Upper lobe of left lung (tissue), 6 donors: Measurements from ENCODE around the gene UNC79. TPM values are rescaled to one million over a fixed set of nuclear protein-coding genes. Genes with fewer than 3 reads are reported as not detected.
"Not testable (repeated sequence)": the region's sequence is repeated elsewhere in the genome, so short reads cannot be mapped to it uniquely, and the experiment has no call there.

Experiments
- ATAC-seq, 2 donors: fragments of 200-7000 bp; cut with Tn5 transposase; one replicate each; pipeline ENCODE4 v1.9.1; 2022; ENCODE audit warnings: mild to moderate bottlenecking in 2 of 2, moderate library complexity in 2 of 2; ENCODE audit not compliant: low FRiP score in 2 of 2
- DNase-seq, 2 donors: peaks; one replicate each; pipeline ENCODE4 v3.0.0-alpha.2; 2019 to 2020
- H3K27ac ChIP-seq, 4 donors: fragments of 200-600 bp; sonication (generic); one replicate each; pipeline ENCODE4 v1.5.1; 2016 to 2019
- H3K27me3 ChIP-seq, 4 donors: fragments of 200-600 bp; sonication (generic); one replicate each; pipeline ENCODE4 v1.5.1; 2017 to 2019
- H3K36me3 ChIP-seq, 4 donors: fragments of 200-600 bp; sonication (generic); one replicate each; pipeline ENCODE4 v1.5.1; 2016 to 2019
- H3K4me1 ChIP-seq, 4 donors: fragments of 200-600 bp; sonication (generic); one replicate each; pipeline ENCODE4 v1.5.1; 2018 to 2019
- H3K4me3 ChIP-seq, 4 donors: fragments of 200-600 bp; sonication (generic); one replicate each; pipeline ENCODE4 v1.5.1; 2017 to 2019; ENCODE audit warnings: mild to moderate bottlenecking in 2 of 4, moderate library complexity in 1 of 4
- H3K9me3 ChIP-seq, 4 donors: fragments of 200-600 bp; sonication (generic); one replicate each; pipeline ENCODE4 v1.5.1; 2018 to 2019
- EP300 ChIP-seq, 4 donors: sonication (generic); formaldehyde crosslinking; IDR thresholded peaks; one replicate each; pipeline ENCODE4 v1.5.1; 2017; ENCODE audit warnings: antibody characterized with exemption in 4 of 4, control low read depth in 2 of 4
- POLR2A ChIP-seq, 4 donors: fragments of 450-650 bp; IDR thresholded peaks; one replicate each; pipeline ENCODE4 v1.5.1; 2016 to 2017; ENCODE audit warnings: antibody characterized with exemption in 4 of 4, mild to moderate bottlenecking in 2 of 4
- POLR2AphosphoS5 ChIP-seq, 2 donors: sonication (generic); formaldehyde crosslinking; IDR thresholded peaks; one replicate each; pipeline ENCODE4 v1.5.1; 2017; ENCODE audit warnings: antibody characterized with exemption in 2 of 2
- WGBS, 2 donors: methylation state at CpG; one replicate each; pipeline ENCODE4 v1.1.5; 2017 to 2018; 5-methylcytosine and 5-hydroxymethylcytosine counted together
- total RNA-seq, 6 donors: library from RNA; depleted of rRNA in 4 of 6; stranded (reverse); fragments of >200 nt in 4 of 6; gene quantifications; one replicate each; pipeline versions ENCODE4 v1.1.0 to v1.2.1, GENCODE V29; 2016 to 2021
- TF ChIP-seq, protein P1 (sequence below), 6 experiments: fragments of 450-650 bp in 4 of 6; fragments of 200-600 bp in 2 of 6; sonication (generic) in 2 of 6; IDR thresholded peaks; one replicate each; pipeline ENCODE4 v1.5.1; 2016 to 2019; ENCODE audit warnings: antibody characterized with exemption in 6 of 6
- donor health status: DM: no; HTN: no; CAD: no; lungs with moderate emphysema.
- donor health status: DM: no; HTN: yes; CAD: no; lungs with severe emphysema.

The UNC79 gene
- total RNA-seq, 6 donors from 2014 or later = 0.09 to 1.0 (median 0.14) TPM

DNA sequence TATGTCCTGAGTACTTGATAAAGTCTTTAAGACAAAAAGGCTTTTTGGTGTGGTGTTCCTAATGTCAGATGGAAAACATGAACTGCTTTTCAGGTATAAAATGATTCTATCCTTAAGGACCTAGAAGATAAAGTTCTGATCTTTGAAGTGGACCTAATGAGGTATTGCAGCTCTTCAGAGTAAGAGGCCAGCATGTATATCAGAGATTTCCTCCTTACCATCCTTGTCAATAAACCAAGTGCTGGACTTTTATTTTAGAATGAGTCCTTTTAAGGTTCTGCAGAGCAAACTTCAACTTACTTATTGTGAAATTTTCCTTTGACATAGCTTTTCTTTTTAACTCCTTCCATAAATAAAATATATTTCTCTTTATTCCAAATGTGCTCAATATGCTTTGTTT lies 50.1 kb downstream of the UNC79 start:
- H3K27ac ChIP-seq = no peak overlapping the region
- ATAC-seq (no peak), DNase-seq (no peak)
- no peaks in the 10 kb centered on the region for H3K9me3 ChIP-seq
- H3K36me3 ChIP-seq = no peaks in the 10 kb centered on the region
- TF ChIP-seq POLR2A (IDR thresholded peaks at IDR 0.05) (no peak), POLR2AphosphoS5 (IDR thresholded peaks at IDR 0.05) (no peak), EP300 (IDR thresholded peaks at IDR 0.05) (no peak)
- TF ChIP-seq, protein P1, sequence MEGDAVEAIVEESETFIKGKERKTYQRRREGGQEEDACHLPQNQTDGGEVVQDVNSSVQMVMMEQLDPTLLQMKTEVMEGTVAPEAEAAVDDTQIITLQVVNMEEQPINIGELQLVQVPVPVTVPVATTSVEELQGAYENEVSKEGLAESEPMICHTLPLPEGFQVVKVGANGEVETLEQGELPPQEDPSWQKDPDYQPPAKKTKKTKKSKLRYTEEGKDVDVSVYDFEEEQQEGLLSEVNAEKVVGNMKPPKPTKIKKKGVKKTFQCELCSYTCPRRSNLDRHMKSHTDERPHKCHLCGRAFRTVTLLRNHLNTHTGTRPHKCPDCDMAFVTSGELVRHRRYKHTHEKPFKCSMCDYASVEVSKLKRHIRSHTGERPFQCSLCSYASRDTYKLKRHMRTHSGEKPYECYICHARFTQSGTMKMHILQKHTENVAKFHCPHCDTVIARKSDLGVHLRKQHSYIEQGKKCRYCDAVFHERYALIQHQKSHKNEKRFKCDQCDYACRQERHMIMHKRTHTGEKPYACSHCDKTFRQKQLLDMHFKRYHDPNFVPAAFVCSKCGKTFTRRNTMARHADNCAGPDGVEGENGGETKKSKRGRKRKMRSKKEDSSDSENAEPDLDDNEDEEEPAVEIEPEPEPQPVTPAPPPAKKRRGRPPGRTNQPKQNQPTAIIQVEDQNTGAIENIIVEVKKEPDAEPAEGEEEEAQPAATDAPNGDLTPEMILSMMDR (IDR thresholded peaks at IDR 0.05) = no peak
- H3K4me1 ChIP-seq = no peaks in the 10 kb centered on the region
- no peaks in the 10 kb centered on the region for H3K27me3 ChIP-seq
- H3K4me3 ChIP-seq = no peak overlapping the region

DNA sequence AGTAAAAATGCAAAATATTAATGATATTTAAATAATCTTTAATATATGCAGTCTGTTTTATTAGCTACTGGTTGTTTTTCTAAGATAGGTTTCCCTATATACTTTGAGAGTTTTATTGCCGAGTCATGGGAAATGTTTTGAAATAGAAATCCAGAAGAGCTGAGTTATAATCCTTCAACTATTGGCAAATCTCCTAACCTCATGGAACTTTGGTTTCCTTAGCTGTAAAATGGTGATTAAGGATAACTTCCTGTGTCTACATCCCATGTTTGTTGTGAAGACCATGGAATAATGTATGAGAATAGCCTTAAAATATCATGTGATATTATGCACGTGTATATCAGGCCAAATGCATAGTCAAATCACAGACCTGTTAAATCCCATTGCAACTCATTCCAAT lies 51.0 kb downstream of the UNC79 start:
- Histone ChIP-seq H3K27ac (no peak overlapping the region), H3K36me3 (no peaks in the 10 kb centered on the region), H3K4me1 (no peaks in the 10 kb centered on the region), H3K9me3 (no peaks in the 10 kb centered on the region), H3K4me3 (no peak overlapping the region), H3K27me3 (no peaks in the 10 kb centered on the region)
- no peak for TF ChIP-seq POLR2AphosphoS5 (IDR thresholded peaks at IDR 0.05)
- TF ChIP-seq, protein P1 (IDR thresholded peaks at IDR 0.05) = no peak
- TF ChIP-seq EP300 (IDR thresholded peaks at IDR 0.05) = no peak
- no peak for TF ChIP-seq POLR2A (IDR thresholded peaks at IDR 0.05)
- DNase-seq = no peak
- 41 to 61% methylated on average over 2 of the region's 2 CpGs for WGBS, 2 donors
- no peak for ATAC-seq

DNA sequence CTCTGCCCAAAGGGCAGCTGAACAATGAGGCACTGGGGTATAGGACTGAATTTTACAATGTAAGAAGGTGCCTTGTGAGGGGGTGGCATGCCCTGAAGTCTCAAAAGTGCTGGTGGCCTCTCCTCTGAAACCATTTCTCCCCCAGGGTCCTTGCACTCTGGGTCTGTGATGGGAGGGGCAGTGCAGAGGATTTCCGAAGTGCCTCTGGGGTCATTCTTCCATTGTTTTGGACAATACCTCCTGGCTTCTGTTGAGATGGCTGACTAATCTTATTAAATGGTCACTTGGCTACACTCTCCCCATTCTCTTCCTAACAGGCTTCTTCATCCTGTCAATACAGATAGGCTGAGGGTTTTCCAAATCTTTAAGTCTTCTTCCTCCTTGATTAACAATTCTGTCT lies 59.3 kb downstream of the UNC79 start:
- H3K4me3 ChIP-seq = no peak overlapping the region
- no peak for DNase-seq
- no peaks in the 10 kb centered on the region for H3K4me1 ChIP-seq
- no peaks in the 10 kb centered on the region for H3K27me3 ChIP-seq
- no peaks in the 10 kb centered on the region for H3K9me3 ChIP-seq
- WGBS, 2 donors = 60 to 80% methylated on average over 1 of the region's 1 CpG
- no peak for ATAC-seq
- no peak overlapping the region for H3K27ac ChIP-seq
- no peaks in the 10 kb centered on the region for H3K36me3 ChIP-seq
- TF ChIP-seq POLR2AphosphoS5 (IDR thresholded peaks at IDR 0.05) (no peak), EP300 (IDR thresholded peaks at IDR 0.05) (no peak), POLR2A (IDR thresholded peaks at IDR 0.05) (no peak)
- TF ChIP-seq, protein P1 (IDR thresholded peaks at IDR 0.05) = no peak

DNA sequence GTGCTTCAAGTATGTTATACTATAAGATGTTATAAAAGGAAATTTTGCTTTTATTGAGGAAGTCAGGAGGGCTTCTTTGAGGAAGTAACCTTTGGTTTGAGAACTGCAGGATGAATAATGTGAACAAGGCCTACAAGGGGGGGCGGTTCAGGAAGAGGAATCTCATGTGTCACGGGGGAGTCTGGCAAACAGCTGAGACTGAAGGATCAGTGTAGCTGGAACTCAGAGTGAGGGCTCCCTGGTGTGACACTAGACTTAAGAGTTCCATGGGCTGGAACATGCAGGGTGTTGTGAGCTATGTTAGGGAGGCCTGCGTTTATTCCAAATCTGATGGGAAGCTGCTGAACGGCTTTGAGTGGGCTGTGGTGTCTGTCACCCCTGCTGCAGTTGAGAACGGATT lies 62.3 kb downstream of the UNC79 start:
- ATAC-seq (peak in 1 of 2 donors; percentile 43), DNase-seq (no peak)
- Histone ChIP-seq H3K4me3 (no peak overlapping the region), H3K9me3 (no peaks in the 10 kb centered on the region), H3K27me3 (no peaks in the 10 kb centered on the region), H3K4me1 (no peaks in the 10 kb centered on the region), H3K36me3 (no peaks in the 10 kb centered on the region), H3K27ac (no peak overlapping the region)
- 64 to 65% methylated on average over 5 of the region's 5 CpGs for WGBS, 2 donors
- TF ChIP-seq, protein P1 (IDR thresholded peaks at IDR 0.05) = no peak
- TF ChIP-seq POLR2AphosphoS5 (IDR thresholded peaks at IDR 0.05) = no peak
- no peak for TF ChIP-seq EP300 (IDR thresholded peaks at IDR 0.05)
- TF ChIP-seq POLR2A (IDR thresholded peaks at IDR 0.05) = no peak

DNA sequence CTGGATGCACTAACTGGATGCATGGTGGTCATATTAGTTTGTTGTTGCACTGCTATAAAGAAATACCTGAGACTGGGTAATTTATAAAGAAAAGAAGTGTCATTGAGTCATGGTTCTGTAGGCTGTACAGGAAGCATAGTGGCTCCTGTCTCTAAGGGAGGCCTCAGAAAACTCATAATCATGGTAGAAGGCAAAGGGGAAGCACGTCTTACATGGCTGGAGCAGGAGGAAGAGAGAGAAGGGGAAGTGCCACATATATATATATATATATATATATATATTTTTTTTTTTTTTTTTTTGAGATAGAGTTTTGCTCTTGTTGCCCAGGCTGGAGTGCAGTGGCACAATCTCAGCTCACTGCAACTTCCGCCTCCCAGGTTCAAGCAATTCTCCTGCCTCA lies 62.9 kb downstream of the UNC79 start:
- H3K4me3 ChIP-seq, H3K36me3 ChIP-seq, H3K27ac ChIP-seq, DNase-seq, H3K27me3 ChIP-seq, H3K9me3 ChIP-seq, ATAC-seq, H3K4me1 ChIP-seq: not testable (repeated sequence)
- 43 to 86% methylated on average over 2 of the region's 2 CpGs for WGBS, 2 donors
